T-helper 9 cell (primary cell): Measurements from ENCODE around the gene RCN2.
"Not testable (repeated sequence)": the region's sequence is repeated elsewhere in the genome, so short reads cannot be mapped to it uniquely, and the experiment has no call there.

Experiments used
- DNase-seq: peaks from one replicate; pipeline ENCODE4 v3.0.0-alpha.2; 2020
- total RNA-seq, 2 donors: gene quantifications; one replicate each; lab custom pipeline; 2026; lab: John Stamatoyannopoulos, UW

The RCN2 gene
- total RNA-seq = 28.2 to 54.4 reads per million in 2 donors

DNA sequence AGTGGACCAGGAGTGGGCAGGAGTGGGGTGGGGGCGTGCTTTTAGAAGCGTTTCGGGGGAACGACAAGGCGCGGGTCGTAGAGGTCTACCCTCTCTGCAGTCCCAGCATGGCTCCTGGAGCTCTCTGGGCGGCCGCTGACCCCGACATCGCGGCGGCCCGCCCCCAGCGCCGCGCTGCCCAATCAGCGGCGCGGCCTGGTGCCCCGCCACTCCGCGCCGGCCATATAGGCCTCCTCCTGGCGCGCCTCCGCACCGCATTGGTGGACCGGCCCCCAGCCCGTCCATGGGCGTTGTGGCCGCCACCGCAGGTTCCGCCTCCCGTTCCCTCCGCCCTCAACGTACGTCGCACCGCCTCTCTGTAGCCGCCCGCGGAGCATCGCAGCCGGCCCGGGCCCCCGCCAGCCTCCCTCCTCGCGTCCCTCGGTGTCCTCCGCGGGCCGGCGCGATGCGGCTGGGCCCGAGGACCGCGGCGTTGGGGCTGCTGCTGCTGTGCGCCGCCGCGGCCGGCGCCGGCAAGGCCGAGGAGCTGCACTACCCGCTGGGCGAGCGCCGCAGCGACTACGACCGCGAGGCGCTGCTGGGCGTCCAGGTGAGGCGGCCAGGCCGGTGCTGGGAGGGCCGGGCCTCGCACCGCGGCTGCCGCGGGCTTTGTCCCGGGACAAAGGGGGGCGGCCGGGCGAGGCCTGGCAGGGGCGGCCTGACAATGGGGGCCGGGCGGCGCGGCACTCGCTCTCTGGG lies at the start of gene RCN2:
Gene RCN2 (plus strand): TSS at position 353 of the 738 bp plus-strand sequence. CDS start 93 bp downstream, at position 446.
- DNase-seq = peak; percentile 88

DNA sequence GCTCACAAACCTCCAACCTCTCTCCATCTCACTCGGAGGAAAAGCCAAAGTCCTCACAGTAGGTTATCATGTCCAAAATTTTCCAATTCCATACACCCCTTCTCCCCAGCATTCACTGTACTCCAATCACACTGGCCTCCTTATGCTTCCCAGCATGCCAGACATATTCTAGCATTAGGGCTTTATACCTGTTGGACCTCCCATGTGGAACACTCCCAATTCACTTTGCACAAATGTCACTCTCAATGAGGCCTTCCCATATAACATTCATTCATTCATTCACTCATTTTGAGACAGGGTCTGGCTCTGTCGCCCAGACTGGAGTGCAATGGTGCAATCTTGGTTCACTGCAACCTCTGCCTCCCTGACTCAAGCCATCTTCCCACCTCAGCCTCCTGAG lies 46.3 kb upstream of the RCN2 start:
- DNase-seq = no peak

DNA sequence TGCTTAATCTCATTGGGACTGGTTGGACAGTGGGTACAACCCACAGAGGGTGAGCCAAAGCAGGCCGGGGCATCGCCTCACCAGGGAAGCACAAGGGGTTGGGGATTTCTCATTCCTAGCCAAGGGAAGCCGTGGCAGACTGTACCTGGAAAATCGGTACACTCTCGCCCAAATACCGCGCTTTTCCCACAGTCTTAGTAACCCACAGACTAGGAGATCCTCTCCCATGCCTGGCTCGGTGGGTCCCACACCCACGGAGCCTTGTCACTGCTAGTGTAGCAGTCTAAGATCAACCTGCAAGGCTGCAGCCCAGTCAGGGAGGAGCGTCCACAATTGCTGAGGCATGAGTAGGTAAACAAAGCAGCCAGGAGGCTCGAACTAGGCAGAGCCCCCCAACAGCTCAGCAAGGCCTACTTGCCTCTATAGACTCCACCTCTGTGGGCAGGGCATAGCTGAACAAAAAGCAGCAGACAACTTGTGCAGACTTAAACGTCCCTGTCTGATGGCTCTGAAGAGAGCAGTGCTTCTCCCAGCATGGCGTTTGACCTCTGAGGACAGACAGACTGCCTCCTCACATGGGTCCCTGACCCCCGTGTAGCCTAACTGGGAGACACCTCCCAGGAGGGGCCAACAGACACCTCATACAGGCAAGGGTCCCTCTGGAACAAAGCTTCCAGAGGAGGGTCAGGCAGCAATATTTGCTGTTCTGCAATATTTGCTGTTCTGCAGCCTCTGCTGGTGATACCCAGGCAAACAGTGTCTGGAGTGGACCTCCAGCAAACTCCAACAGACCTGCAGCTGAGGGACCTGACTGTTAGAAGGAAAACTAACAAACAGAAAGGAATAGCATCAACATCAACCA lies 44.0 kb upstream of the RCN2 start:
- not testable (repeated sequence) for DNase-seq

- DNase-seq = not testable (repeated sequence)
These were observed 38.7 kb upstream of the RCN2 start for GRCh38 chr15:76892836-76893235.

DNA sequence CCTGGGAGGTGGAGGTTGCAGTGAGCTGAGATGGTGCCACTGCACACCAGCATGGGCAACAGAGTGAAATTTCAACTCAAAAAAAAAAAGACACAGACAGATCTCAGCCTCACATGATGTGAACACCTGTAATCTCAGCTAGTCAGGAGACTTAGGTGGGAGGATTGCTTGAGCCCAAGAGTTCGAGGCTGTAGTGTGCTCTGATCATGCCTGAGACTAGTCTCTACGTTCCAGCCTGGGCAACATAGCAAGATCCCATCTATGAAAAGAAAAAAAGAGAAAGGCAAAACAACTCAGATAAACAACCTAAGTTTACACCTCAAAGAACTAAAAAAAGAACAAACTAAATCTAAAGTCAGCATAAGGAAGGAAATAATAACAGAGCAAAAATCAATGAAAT lies 37.4 kb upstream of the RCN2 start:
- no peak for DNase-seq

GRCh38 chr15:76898102-76898501 lies 33.4 kb upstream of the RCN2 start:
- no peak for DNase-seq

DNA sequence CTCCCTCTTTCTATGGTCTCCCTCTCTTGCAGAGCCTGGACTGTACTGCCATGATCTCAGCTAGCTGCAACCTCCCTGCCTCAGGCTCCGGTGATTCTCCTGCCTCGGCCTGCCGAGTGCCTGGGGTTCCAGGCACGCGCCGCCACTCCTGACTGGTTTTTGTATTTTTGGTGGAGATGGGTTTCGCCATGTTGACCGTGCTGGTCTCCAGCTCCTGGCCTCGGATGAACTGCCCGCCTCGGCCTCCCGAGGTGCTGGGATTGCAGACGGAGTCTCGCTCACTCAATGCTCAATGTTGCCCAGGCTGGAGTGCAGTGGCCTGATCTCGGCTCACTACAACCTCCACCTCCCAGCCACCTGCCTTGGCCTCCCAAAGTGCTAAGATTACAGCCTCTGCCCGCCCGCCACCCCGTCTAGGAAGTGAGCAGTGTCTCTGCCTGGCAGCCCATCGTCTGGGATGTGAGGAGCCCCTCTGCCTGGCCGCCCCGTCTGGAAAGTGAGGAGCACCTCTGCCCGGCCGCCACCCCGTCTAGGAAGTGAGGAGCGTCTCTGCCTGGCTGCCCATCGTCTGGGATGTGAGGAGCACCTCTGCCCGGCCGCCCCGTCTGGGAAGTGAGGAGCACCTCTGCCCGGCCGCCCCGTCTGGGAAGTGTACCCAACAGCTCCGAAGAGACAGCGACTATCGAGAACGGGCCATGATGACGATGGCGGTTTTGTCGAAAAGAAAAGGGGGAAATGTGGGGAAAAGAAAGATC lies 32.2 kb upstream of the RCN2 start:
- DNase-seq = not testable (repeated sequence)

DNA sequence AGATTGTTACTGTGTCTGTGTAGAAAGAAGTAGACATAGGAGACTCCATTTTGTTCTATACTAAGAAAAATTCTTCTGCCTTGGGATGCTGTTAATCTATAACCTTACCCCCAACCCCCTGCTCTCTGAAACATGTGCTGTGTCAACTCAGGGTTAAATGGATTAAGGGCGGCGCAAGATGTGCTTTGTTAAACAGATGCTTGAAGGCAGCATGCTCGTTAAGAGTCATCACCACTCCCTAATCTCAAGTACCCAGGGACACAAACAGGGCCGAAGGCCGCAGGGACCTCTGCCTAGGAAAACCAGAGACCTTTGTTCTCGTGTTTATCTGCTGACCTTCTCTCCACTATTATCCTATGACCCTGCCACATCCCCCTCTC lies 31.6 kb upstream of the RCN2 start:
- DNase-seq = not testable (repeated sequence)

GRCh38 chr15:76901965-76902364 lies 29.6 kb upstream of the RCN2 start:
- DNase-seq = no peak

GRCh38 chr15:76903251-76903681 lies 28.3 kb upstream of the RCN2 start:
- no peak for DNase-seq

DNA sequence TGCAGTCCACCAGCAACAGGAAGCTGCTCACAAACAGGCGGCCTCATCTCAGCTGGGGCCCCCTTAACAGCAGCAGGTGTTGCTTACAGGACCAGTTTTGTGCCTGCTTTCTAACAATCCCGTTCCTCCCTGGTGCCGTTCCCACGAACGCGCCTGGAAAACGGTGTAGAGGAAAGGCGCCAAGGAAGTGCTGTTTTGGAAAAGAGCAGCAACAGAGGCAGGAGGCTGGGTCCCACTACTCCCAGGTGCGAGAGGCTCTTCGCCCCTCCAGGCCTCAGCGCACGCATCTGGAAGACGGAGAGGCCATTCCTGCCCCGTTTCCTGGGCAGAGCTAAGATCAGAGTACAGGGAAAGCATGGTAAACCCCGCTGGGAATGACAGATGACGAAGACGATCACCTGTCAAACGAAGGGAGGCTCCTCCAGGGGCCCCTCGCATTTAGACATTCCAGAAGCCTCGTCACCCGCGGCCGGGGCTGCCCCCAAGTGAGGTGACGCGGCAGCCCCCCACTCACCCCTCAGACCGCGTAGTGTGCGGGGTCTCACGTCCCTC lies 27.0 kb upstream of the RCN2 start:
- DNase-seq = no peak

- peak; percentile 86 for DNase-seq
These were observed 26.3 kb upstream of the RCN2 start, which contains the start of gene SCAPER for GRCh38 chr15:76905013-76905839. TSS of gene SCAPER (minus strand) at chr15:76905340. CDS start at chr15:76883817, 21,523 bp downstream.

- DNase-seq = no peak
These were observed 25.7 kb upstream of the RCN2 start for GRCh38 chr15:76905855-76906254.

- no peak for DNase-seq
These were observed 19.1 kb upstream of the RCN2 start for GRCh38 chr15:76912430-76912829.

DNA sequence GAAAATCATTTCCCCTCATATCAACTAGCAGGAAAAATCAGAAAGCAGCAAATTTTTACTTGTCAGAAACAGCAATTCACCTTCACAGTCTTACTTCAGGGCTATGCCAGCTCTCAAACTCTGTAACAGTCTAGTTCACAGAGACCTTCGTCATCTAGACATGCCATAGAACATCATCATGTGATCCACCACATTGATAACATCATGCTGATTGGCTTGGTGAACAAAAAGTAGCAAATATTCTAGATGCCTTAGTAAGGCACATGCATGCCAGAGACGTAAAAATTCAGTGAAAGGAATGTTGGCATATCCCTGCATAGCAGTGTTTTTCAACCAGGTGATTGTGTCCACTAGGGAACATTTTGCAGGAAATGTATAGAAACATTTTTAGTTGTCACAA lies 17.8 kb upstream of the RCN2 start:
- no peak for DNase-seq

- DNase-seq = no peak
These were observed 15.2 kb upstream of the RCN2 start for GRCh38 chr15:76916369-76916768.

- DNase-seq = no peak
These were observed 3.3 kb upstream of the RCN2 start for GRCh38 chr15:76928201-76928600.

DNA sequence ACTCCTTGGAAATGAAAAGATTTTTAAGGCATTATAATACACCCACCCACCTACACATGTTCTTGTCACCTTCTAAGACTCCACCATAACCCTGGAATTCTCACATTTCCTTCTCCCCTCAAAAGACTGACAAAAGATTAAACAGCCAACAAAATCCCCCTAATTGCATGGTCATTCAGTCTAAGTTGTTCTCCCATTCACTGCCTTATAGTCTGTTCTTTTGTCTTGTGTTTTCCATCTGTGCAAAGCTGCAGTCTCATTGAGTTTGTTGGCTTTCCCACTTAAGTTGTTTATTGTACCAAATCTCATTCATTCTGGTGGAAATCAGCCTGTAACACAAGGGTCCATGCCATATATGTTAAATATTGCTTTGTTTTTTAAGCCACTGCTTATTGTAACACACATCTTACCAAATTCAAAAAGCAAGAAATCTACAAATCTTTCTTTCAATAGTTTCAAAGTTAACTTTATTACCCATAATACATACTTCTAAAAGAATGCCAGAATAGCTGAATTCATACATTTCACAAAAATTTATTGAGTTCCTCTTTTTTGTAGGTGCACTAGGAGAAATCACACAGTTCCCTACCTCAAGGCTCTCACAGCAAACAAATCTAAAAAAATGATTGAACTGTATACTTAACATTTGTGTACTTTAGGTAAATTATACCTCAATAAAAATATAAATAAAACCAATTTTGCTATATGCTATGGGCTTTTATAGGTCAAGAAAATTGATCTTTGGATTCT lies 2.4 kb upstream of the RCN2 start:
- no peak for DNase-seq

- DNase-seq = no peak
These were observed 635 bp upstream of the RCN2 start for GRCh38 chr15:76930831-76931396.

DNA sequence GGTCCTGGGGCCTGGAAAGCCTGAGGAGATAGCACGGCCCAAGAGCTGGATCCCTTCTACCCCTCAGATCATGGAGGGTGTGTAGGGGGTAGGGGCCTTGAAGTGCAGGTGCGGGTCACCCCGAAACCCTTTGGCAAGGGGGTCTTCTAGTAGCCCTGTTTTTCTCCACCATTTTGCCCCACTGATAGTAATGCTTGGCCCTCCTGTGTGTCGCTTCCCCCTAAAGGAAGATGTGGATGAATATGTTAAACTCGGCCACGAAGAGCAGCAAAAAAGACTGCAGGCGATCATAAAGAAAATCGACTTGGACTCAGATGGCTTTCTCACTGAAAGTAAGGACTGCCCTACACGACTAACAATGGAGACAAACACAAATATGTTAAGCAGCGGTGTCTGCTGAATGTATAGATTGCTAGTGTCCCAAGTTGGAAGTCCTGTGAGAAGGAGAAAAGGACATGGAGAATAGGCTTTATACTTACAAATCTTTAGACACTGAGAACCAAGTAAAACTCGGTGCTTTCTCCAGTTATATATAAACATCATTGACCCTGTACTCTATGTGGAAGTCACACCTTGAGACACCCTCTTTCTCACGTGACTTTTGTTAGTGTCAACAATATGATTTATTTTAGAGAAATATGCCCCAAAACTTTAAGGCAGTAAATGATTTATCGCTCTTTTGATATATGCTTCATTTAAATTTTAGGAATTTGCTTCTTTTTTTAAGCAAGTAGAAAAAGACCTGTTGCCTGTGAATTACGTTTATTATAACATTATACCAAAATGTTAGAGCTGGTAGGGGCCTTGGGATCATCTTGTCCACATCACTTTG lies 802 bp downstream of the RCN2 start:
- no peak for DNase-seq
